SK-N-SH (cell line): ENCODE data around the gene RNU1-2. TPM values are rescaled to one million over a fixed set of nuclear protein-coding genes. Genes with fewer than 3 reads are reported as not detected.
"Not testable (repeated sequence)": the region's sequence is repeated elsewhere in the genome, so short reads cannot be mapped to it uniquely, and the experiment has no call there.

Source experiments
- CTCF ChIA-PET: fragments of 300-600, 350-600 bp; formaldehyde crosslinking; extraction: SDS; loops from one replicate; lab custom pipeline; 2021; lab: Yijun Ruan, JAX
- POLR2A ChIA-PET: fragments of 350-600 bp; sonication (Branson Sonifier 250); formaldehyde crosslinking; extraction: SDS; loops from one replicate; lab custom pipeline; 2020; ENCODE audit warnings: antibody characterized with exemption, inconsistent platforms; lab: Yijun Ruan, JAX
- DNase-seq: peaks from one replicate; pipeline ENCODE4 v3.0.0; 2012
- H2AFZ ChIP-seq: fragments of 200-600 bp; sonication (generic); 2 replicates; pipeline ENCODE4 v1.8.1; 2016; ENCODE audit warnings: antibody characterized with exemption, mild to moderate bottlenecking, low read depth
- H3F3A ChIP-seq: fragments of 200-600 bp; sonication (generic); replicated peaks from 2 replicates; pipeline ENCODE3; 2016; ENCODE audit warnings: antibody characterized with exemption, mild to moderate bottlenecking; ENCODE audit not compliant: insufficient read depth
- H3K27ac ChIP-seq, 2 experiments: fragments of 200-500 bp in 1 of 2; fragments of 200-600 bp in 1 of 2; sonication (Bioruptor generic) in 1 of 2; sonication (generic), shearing (Covaris generic) in 1 of 2; 2 replicates each; pipeline versions ENCODE4 v1.5.1 to v1.6.1; 2014 to 2016; ENCODE audit warnings: low read depth in 2 of 2, inconsistent platforms in 1 of 2, low read length in 1 of 2, mild to moderate bottlenecking in 1 of 2, mixed read lengths in 1 of 2
- H3K27me3 ChIP-seq: fragments of 200-600 bp; sonication (generic), shearing (Covaris generic); 2 replicates; pipeline ENCODE4 v1.6.1; 2016; ENCODE audit warnings: mixed run types; ENCODE audit not compliant: insufficient read depth
- H3K36me3 ChIP-seq, 2 experiments: fragments of 200-500 bp in 1 of 2; fragments of 200-600 bp in 1 of 2; sonication (Bioruptor generic) in 1 of 2; sonication (generic) in 1 of 2; replicated peaks in 1 of 2; 2 replicates each; pipeline versions ENCODE3 to v1.5.1; 2014 to 2016; ENCODE audit warnings: low read length in 1 of 2, mild to moderate bottlenecking in 1 of 2; ENCODE audit not compliant: insufficient read depth in 2 of 2, control insufficient read depth in 1 of 2
- H3K4me1 ChIP-seq, 2 experiments: fragments of 200-500 bp in 1 of 2; fragments of 200-600 bp in 1 of 2; sonication (Bioruptor generic) in 1 of 2; sonication (generic), shearing (Covaris generic) in 1 of 2; 2 replicates each; pipeline versions ENCODE4 v1.5.1 to v1.6.1; 2014 to 2016; ENCODE audit warnings: low read depth in 1 of 2, low read length in 1 of 2, mixed run types in 1 of 2; ENCODE audit not compliant: insufficient read depth in 2 of 2, control insufficient read depth in 1 of 2
- H3K4me2 ChIP-seq: fragments of 200-600 bp; sonication (generic), shearing (Covaris generic); 2 replicates; pipeline ENCODE4 v1.6.1; 2017; ENCODE audit warnings: mixed run types
- H3K4me3 ChIP-seq, 2 experiments: fragments of 200-500 bp in 1 of 2; fragments of 200-600 bp in 1 of 2; sonication (Bioruptor generic) in 1 of 2; sonication (generic), shearing (Covaris generic) in 1 of 2; 2 replicates each; pipeline versions ENCODE4 v1.5.1 to v1.8.1; 2014 to 2016; ENCODE audit warnings: low read depth in 2 of 2, inconsistent platforms in 1 of 2, low read length in 1 of 2, mild to moderate bottlenecking in 1 of 2, mixed read lengths in 1 of 2, moderate library complexity in 1 of 2
- H3K79me2 ChIP-seq: fragments of 200-600 bp; sonication (generic); 2 replicates; pipeline ENCODE4 v1.8.1; 2017; ENCODE audit warnings: mild to moderate bottlenecking; ENCODE audit not compliant: insufficient read depth
- H3K9ac ChIP-seq: fragments of 200-600 bp; sonication (generic); 2 replicates; pipeline ENCODE4 v1.6.1; 2017; ENCODE audit warnings: mixed run types
- H3K9me2 ChIP-seq: fragments of 200-600 bp; sonication (generic); 2 replicates; pipeline ENCODE4 v1.6.1; 2017; ENCODE audit warnings: mixed run types
- H3K9me3 ChIP-seq: fragments of 200-600 bp; sonication (generic); 2 replicates; pipeline ENCODE4 v1.6.1; 2017; ENCODE audit warnings: mixed run types, mild to moderate bottlenecking, moderate library complexity
- H4K20me1 ChIP-seq: fragments of 200-600 bp; sonication (generic); 2 replicates; pipeline ENCODE4 v1.6.1; 2017; ENCODE audit warnings: mild to moderate bottlenecking, mixed run types; ENCODE audit not compliant: insufficient read depth
- EP300 ChIP-seq, 2 experiments: IDR thresholded peaks; 2 replicates each; pipeline versions ENCODE4 v1.4.0 to v1.6.1; 2012; ENCODE audit warnings: borderline replicate concordance in 1 of 2, low read depth in 1 of 2, low read length in 1 of 2
- GABPA ChIP-seq: IDR thresholded peaks from 2 replicates; pipeline ENCODE4 v1.4.0; 2012; ENCODE audit warnings: low read depth, mild to moderate bottlenecking
- MEF2A ChIP-seq: IDR thresholded peaks from 2 replicates; pipeline ENCODE4 v1.4.0; 2012; ENCODE audit warnings: low read depth, borderline replicate concordance
- MXI1 ChIP-seq: IDR thresholded peaks from 2 replicates; pipeline ENCODE4 v1.6.1; 2012; ENCODE audit warnings: mild to moderate bottlenecking, low read depth, low read length, improper control_type of control experiment
- PBX3 ChIP-seq: IDR thresholded peaks from 2 replicates; pipeline ENCODE4; 2012
- POLR2AphosphoS5 ChIP-seq: IDR thresholded peaks from 2 replicates; pipeline ENCODE4 v1.6.1; 2012; ENCODE audit warnings: low read depth, low read length
- RXRA ChIP-seq: IDR thresholded peaks from 2 replicates; pipeline ENCODE4 v1.4.0; 2012; ENCODE audit warnings: low read depth, mild to moderate bottlenecking, borderline replicate concordance
- SIN3A ChIP-seq: IDR thresholded peaks from 2 replicates; pipeline ENCODE4 v1.6.1; 2012; ENCODE audit warnings: low read depth, mild to moderate bottlenecking, low read length, moderate library complexity, borderline replicate concordance
- TAF1 ChIP-seq: IDR thresholded peaks from 2 replicates; pipeline ENCODE4 v1.6.1; 2012; ENCODE audit warnings: low read depth, mild to moderate bottlenecking, low read length, moderate library complexity, borderline replicate concordance
- YY1 ChIP-seq: IDR thresholded peaks from 2 replicates; pipeline ENCODE4 v1.4.0; 2012; ENCODE audit warnings: low read depth, mild to moderate bottlenecking
- WGBS: methylation state at CpG from one replicate; pipeline ENCODE4 v1.1.6; 2017; ENCODE audit warnings: low lambda C conversion rate; 5-methylcytosine and 5-hydroxymethylcytosine counted together
- polyA plus RNA-seq, 3 experiments: library from polyadenylated mRNA; depleted of rRNA; stranded (reverse); fragments of >200 nt; gene quantifications; 2 replicates each; pipeline ENCODE4 v1.2.3, GENCODE V29; 2012

Gene RNU1-2
- polyA plus RNA-seq, 1 of the 3 experiments (the other 2 are of a cell fraction), result not detected

GRCh38 chr1:16907870-16908758 is 12.3 kb downstream of the RNU1-2 start:
- TF ChIP-seq SIN3A (no peak), MXI1 (no peak), TAF1 (no peak), POLR2AphosphoS5 (no peak), YY1 (no peak), PBX3 (no peak), GABPA (no peak), MEF2A (no peak), EP300 (IDR thresholded peaks at IDR 0.05; ENCODE audit: borderline replicate concordance in 1 of 2, low read depth in 1 of 2, low read length in 1 of 2) (no peak), RXRA (no peak)
- H3F3A ChIP-seq, result peaks cover 32% of the 10 kb centered on the region
- no peak overlapping the region for H3K4me3 ChIP-seq
- CTCF ChIA-PET, result no interaction called here
- H3K9me3 ChIP-seq, result no peaks in the 10 kb centered on the region
- H4K20me1 ChIP-seq, result no peaks in the 10 kb centered on the region; the same call in 1 of the 2 replicates
- H3K4me1 ChIP-seq, result peaks cover 9 to 17% of the 10 kb centered on the region in 2 experiments
- DNase-seq, result no peak
- no peak overlapping the region for H3K4me2 ChIP-seq
- POLR2A ChIA-PET, result no interaction called here
- H3K9me2 ChIP-seq, result no peaks in the 10 kb centered on the region
- no peak overlapping the region for H3K9ac ChIP-seq
- WGBS, result 77% methylated on average over 15 of the region's 15 CpGs
- no peak overlapping the region for H2AFZ ChIP-seq
- no peaks in the 10 kb centered on the region for H3K79me2 ChIP-seq
- H3K36me3 ChIP-seq, result no peaks in the 10 kb centered on the region
- H3K27ac ChIP-seq, result no peak overlapping the region
- no peaks in the 10 kb centered on the region for H3K27me3 ChIP-seq

GRCh38 chr1:16911851-16912721 is 16.3 kb downstream of the RNU1-2 start:
- WGBS, result 91% methylated on average over 8 of the region's 8 CpGs
- H3K27me3 ChIP-seq, H4K20me1 ChIP-seq, H3K79me2 ChIP-seq, H3F3A ChIP-seq, H3K27ac ChIP-seq, H2AFZ ChIP-seq, H3K4me2 ChIP-seq, H3K9me3 ChIP-seq, H3K36me3 ChIP-seq, DNase-seq, H3K9ac ChIP-seq, H3K4me3 ChIP-seq, H3K9me2 ChIP-seq, CTCF ChIA-PET: not testable (repeated sequence)
- H3K4me1 ChIP-seq, result peaks cover 4 to 15% of the 10 kb centered on the region in 2 experiments; a peak in 2 of 4 replicates
- POLR2A ChIA-PET, result interaction anchor here (0.8 kb wide), 1 partner anchor 66 kb away, joined by 4 read pairs; no protein-coding TSS in a partner anchor

- POLR2A ChIA-PET, result interaction anchor here (0.8 to 3.5 kb wide), 2 partner anchors 8 to 65 kb away, joined by 4 to 20 read pairs; no protein-coding TSS in a partner anchor
Observed at GRCh38 chr1:16912742-16913141, 17.0 kb downstream of the RNU1-2 start.

More at GRCh38 chr1:16912742-16913141, 17.0 kb downstream of the RNU1-2 start:
- H3F3A ChIP-seq, H3K9me2 ChIP-seq, H3K4me2 ChIP-seq, H3K4me3 ChIP-seq, H3K27me3 ChIP-seq, H3K9ac ChIP-seq, H3K36me3 ChIP-seq, H2AFZ ChIP-seq, CTCF ChIA-PET, H3K27ac ChIP-seq, H4K20me1 ChIP-seq, H3K9me3 ChIP-seq, H3K79me2 ChIP-seq, DNase-seq: not testable (repeated sequence)
- WGBS, result 77% methylated on average over 6 of the region's 8 CpGs
- H3K4me1 ChIP-seq, result peaks cover 4 to 15% of the 10 kb centered on the region in 2 experiments; a peak in 2 of 4 replicates
